GM19099 (cell line): ENCODE results near the gene RAB11FIP3.
A peak's percentile ranks its signal among the peaks of the same experiment; 100 is the strongest.

ENCODE experiments used
- POLR2A ChIP-seq: IDR thresholded peaks from 3 replicates; pipeline ENCODE4 v1.6.1; 2011; ENCODE audit warnings: low read depth; ENCODE audit not compliant: insufficient read length; ENCODE audit errors: extremely low read depth

RAB11FIP3 gene

DNA sequence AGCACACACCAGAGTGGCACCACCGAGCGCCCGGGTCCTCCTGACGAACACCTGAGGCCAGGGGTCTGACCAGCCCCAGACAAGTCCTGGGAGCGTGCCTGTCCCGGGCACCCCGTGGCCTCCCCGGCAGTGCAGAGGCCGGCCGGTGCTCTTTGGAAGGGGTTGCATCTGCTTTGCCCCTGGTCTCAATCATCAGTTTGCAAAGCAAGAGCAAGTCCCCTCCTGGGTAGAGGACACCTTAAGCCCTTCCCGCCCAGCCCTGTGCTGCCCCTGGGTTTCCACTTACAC, 90.4 kb downstream of the RAB11FIP3 start:
- TF ChIP-seq POLR2A = no peak

GRCh38 chr16:516301-516700, 90.9 kb downstream of the RAB11FIP3 start:
- no peak for TF ChIP-seq POLR2A

DNA sequence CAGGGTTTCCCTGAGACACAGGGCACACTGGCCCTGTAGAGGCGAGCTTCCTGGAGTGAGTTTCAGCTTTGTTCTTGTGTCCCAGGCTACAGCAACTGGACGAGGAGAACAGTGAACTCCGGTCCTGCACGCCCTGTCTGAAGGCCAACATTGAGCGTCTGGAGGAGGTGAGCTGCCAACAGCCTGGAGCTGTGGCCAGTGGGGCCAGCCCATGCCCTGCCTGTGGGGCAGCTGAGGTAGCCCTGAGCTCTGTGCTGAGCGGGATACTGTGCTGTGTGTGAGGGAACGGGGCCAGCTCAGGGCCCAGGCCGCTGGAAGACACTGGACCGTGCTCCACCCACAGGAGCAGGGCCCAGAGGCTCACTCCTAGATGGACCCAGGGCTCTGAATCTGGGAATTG, 93.4 kb downstream of the RAB11FIP3 start:
- no peak for TF ChIP-seq POLR2A

- no peak for TF ChIP-seq POLR2A
Observed at GRCh38 chr16:519425-519824, 94.0 kb downstream of the RAB11FIP3 start.

- no peak for TF ChIP-seq POLR2A
Observed at GRCh38 chr16:519841-520687, 94.6 kb downstream of the RAB11FIP3 start.

DNA sequence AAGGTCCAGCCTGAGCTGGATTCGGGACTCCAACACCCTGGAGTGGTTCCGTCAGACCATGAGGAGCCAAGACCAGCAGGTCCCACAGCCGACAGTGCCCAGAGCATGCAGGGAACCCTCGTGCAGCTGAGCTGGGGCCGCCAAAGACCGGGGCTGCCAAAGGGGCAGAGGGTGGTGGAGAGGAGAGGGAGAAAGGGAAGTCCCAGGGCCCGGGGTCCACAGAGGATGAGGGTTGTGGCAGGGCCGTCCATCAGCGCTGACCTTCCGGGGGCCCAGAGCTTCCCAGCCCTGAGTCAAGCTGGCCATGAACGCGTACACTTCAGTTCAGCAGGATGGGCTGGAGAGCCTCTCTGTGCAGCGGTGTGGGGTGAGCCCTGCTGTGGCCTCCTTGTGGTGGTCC, 95.4 kb downstream of the RAB11FIP3 start:
- TF ChIP-seq POLR2A = no peak

DNA sequence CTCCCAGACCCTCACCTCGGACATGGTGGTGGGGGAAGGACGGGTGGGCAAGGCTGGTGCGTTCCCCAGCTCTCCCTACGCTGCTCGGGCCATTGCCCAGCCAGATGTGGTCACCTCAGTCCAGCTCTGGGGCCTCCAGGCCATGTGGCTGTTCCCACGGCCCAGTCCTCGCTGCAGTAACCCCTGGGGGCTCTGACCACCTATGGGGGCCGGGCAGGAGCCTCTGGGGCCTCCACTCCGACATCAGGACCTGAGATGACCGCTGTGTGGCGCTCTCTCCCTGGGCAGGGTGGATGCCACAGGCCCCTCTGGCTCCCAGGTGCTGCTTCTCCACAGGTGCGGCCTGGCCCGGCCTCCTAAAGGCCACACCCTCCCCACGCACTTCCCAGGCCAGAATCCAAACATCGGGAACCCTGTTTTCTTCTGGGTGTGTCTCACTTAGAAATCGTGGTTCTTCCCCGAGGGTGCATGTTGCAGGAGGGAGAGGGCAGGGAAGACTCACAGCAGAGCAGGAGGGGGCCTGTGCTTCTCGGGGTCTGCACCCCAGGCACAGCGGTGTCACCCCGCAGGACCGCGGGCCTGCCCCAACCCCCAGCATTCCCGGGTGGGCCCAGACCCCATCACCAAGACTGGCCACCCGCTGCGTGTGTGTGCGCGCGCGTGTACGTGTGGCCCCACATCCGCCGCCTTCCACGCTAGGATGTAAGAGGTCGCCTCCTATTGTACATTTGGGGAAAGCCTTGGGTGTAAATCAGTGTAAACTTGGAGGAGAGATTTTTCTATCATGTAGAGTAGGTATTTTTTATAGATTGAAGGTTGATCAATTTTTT, 96.1 kb downstream of the RAB11FIP3 start:
- TF ChIP-seq POLR2A = no peak

DNA sequence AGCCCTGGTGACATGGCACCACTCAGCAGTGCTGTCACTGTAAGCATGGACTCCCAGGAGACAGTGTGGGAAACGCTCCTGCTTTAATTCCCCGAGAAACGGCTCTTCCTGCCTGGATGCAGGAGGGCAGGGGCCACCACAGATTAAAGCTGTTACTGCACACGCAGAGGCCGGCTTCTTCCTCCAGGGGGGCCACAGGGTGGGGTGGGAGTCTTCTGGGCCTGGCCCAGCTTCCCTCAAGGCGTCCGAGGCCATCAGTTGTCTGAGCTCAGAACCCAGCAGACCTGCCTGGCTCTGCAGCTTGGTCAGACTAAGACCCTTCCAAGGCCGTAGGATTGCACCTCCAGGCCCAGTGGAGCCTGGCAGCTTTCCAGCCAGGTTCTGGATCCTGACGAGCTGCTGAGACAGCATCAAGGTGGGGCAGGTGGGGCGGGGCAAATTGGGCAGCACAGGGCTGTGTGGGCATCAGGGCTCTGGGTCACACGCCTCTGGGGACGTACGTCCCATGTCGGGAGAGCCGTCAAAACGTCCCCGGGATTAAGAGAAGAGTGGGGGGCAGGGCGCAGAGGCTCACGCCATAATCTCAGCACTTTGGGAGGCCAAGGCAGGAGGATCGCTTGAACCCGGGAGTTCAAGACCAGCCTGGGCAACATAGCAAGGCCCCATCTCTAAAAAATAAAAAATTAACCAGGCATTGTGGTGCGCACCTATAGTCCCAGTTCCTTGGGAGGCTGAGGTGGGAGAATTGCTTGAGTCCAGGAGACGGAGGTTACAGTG, 97.1 kb downstream of the RAB11FIP3 start:
- no peak for TF ChIP-seq POLR2A

GRCh38 chr16:523097-523741, 97.8 kb downstream of the RAB11FIP3 start:
- peak; percentile 16 for TF ChIP-seq POLR2A

DNA sequence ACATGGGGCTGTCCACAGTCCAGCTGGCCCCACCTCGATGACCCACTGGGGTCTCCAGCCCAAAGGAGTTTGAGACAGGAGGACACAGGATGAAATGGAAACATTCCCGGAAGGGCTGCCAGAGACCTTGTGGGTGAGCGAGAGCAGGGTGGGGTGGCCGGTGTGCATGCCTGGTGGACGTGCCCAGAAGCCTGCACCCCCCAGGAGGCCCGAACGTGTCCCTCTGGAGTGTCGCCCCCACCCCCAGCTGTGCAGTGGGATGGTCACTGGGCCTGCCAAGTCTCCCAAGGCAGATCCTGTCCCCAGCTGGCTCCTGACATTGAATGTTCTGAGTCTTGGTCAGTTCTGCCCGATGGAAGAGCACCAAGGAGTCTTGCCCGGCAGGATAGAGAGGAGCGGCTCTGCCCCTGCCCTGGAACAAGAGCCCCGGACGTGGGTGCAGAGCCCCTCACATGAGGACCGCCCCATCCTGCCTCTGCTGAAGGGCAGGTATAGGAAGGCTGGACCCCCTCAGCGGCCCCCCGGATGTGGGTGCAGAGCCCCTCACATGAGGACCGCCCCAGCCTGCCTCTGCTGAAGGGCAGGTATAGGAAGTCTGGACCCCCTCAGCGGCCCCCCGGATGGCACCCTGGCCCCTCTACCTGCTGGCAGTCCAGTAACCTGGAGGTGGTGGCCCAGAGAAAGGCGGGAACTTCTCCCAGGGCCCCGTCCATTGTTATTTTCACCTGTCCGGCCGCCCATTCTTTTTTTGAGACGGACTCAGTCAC, 99.0 kb downstream of the RAB11FIP3 start:
- no peak for TF ChIP-seq POLR2A

DNA sequence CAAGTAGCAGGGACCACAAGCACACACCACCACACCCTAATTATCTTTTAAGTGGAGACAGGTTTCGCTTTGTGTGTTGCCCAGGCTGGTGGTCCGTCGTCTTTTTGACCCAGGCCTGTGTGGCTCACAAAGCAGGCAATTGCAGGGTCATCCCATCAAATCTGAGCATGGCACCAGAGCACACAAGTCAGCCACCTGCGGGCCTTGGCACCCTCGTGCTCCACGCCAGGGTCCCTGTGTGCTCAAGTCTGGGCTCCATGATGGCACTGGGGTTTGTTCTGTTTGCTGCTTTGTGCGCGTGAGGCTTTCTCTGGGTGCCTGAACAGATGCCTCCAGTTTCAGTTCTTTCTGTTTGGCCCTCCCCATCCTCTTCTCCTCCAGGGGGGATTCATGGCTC, 99.7 kb downstream of the RAB11FIP3 start:
- no peak for TF ChIP-seq POLR2A

GRCh38 chr16:525520-526180, 100.2 kb downstream of the RAB11FIP3 start:
- no peak for TF ChIP-seq POLR2A

GRCh38 chr16:526181-527014, 100.9 kb downstream of the RAB11FIP3 start:
- TF ChIP-seq POLR2A = no peak
